IPS DF 6.9 (cell line): ENCODE measurements around the gene PIP5K1B.
"Not testable (repeated sequence)": the region's sequence is repeated elsewhere in the genome, so short reads cannot be mapped to it uniquely, and the experiment has no call there.

Experiments
- DNase-seq: peaks from one replicate; pipeline ENCODE4 v3.0.0-alpha.2; 2013; ENCODE audit warnings: low read depth, low spot score
- H3K27ac ChIP-seq: one replicate; pipeline ENCODE4 v1.5.1; 2013; ENCODE audit warnings: low read length, control low read depth
- H3K27me3 ChIP-seq: 2 replicates; pipeline ENCODE4 v1.6.1; 2013; ENCODE audit warnings: mild to moderate bottlenecking, low read length; ENCODE audit not compliant: control insufficient read depth, insufficient read depth
- H3K36me3 ChIP-seq: 2 replicates; pipeline ENCODE4 v1.6.1; 2013; ENCODE audit warnings: low read length; ENCODE audit not compliant: control insufficient read depth, insufficient read depth
- H3K4me1 ChIP-seq: 2 replicates; pipeline ENCODE4 v1.6.1; 2013; ENCODE audit warnings: low read length; ENCODE audit not compliant: control insufficient read depth, insufficient read depth
- H3K4me3 ChIP-seq: 2 replicates; pipeline ENCODE4 v1.5.1; 2013; ENCODE audit warnings: mild to moderate bottlenecking, low read length
- H3K9me3 ChIP-seq: 2 replicates; pipeline ENCODE4 v1.6.1; 2013; ENCODE audit warnings: low read length, inconsistent platforms; ENCODE audit not compliant: control insufficient read depth, insufficient read depth
- WGBS: extraction: QIAGEN DNeasy Blood & Tissue Kit; methylation state at CpG from one replicate; pipeline ENCODE4 v1.1.7; 2013; ENCODE audit warnings: mixed read lengths, missing lambda C conversion rate; ENCODE audit not compliant: insufficient read length, insufficient coverage; 5-methylcytosine and 5-hydroxymethylcytosine counted together

Gene PIP5K1B

DNA sequence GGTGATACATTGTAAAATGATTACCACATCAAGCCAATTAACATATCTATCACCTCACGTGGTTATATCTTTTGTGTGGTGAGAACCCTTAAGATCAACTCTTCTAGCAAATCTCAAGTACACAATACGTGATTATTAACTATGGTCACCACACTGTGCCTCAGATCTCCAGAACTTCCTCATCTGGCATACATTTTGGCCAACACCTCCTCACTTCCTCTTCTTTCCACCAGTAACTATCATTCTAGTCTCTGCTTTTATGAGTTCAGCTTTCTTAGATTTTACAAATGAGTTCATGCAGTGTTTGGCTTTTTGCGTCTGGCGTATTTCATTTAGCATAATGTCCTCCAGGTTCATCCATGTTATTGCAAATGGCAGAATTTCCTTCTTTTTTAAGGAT lies 273.0 kb downstream of the PIP5K1B start:
- Histone ChIP-seq H3K36me3 (no peaks in the 10 kb centered on the region), H3K9me3 (peaks cover 2% of the 10 kb centered on the region), H3K4me3 (no peak overlapping the region), H3K27ac (no peak overlapping the region), H3K4me1 (peaks cover 4% of the 10 kb centered on the region), H3K27me3 (no peaks in the 10 kb centered on the region)
- no peak for DNase-seq
- no CpG with 5 or more reads among the region's 4 CpGs for WGBS

GRCh38 chr9:68978501-68978900 lies 273.5 kb downstream of the PIP5K1B start:
- Histone ChIP-seq H3K9me3 (peaks cover 2% of the 10 kb centered on the region), H3K4me3 (no peak overlapping the region), H3K4me1 (peaks cover 4% of the 10 kb centered on the region), H3K27me3 (no peaks in the 10 kb centered on the region), H3K36me3 (no peaks in the 10 kb centered on the region), H3K27ac (no peak overlapping the region)
- no peak for DNase-seq
- WGBS, result no CpG with 5 or more reads among the region's 3 CpGs

DNA sequence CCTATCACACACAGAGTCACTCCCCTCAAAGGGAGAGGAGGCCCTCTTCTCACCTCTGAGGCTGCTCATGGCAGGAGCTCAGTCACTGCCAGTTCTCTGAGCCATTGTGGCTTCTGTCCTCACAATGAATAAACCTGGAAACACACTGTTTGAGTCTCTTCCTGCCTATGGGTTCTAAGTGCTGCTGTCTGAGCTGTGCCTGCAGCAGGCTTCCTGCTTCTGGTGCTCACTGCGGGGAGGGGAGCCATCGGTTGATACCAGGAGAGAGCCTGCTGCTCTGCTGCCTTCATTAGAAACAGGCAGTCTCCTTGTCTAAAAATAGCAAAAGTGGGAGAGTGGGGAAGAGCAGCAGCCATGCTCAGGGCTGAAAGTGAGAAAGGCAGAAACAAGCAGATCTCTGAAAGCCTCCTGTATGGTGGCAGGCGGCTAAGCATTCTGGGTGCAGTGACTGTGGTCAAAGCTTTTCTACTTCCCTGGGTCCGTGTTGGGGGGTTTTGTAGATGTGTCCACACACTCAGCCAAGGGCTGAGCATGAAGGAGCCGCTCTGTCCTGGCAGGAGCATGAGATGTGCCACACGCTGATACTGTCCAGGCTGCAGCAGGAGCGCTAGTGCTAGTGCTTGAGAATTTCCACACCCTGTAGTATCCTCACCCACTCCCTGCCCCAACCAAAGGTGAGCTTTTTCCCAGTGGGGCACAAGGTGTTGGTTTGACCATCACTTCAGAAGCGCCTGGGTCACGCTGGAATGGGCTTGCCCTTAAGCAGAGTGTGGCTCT lies 274.7 kb downstream of the PIP5K1B start:
- H3K27me3 ChIP-seq, result no peaks in the 10 kb centered on the region
- H3K4me3 ChIP-seq, result no peak overlapping the region
- no CpG with 5 or more reads among the region's 9 CpGs for WGBS
- H3K27ac ChIP-seq, result no peak overlapping the region
- no peaks in the 10 kb centered on the region for H3K36me3 ChIP-seq
- peaks cover 4% of the 10 kb centered on the region; the same call in 1 of the 2 replicates for H3K4me1 ChIP-seq
- DNase-seq, result no peak
- H3K9me3 ChIP-seq, result peaks cover 2% of the 10 kb centered on the region

- Histone ChIP-seq H3K4me1 (peaks cover 4% of the 10 kb centered on the region; the same call in 1 of the 2 replicates), H3K4me3 (no peak overlapping the region), H3K27ac (no peak overlapping the region), H3K27me3 (no peaks in the 10 kb centered on the region), H3K36me3 (no peaks in the 10 kb centered on the region), H3K9me3 (peaks cover 2% of the 10 kb centered on the region)
- no CpG with 5 or more reads among the region's 3 CpGs for WGBS
- no peak for DNase-seq
These were observed 275.4 kb downstream of the PIP5K1B start for GRCh38 chr9:68980341-68980914.

- no peak for DNase-seq
- Histone ChIP-seq H3K4me1 (peaks cover 4% of the 10 kb centered on the region; the same call in 1 of the 2 replicates), H3K27me3 (no peaks in the 10 kb centered on the region), H3K4me3 (no peak overlapping the region), H3K27ac (no peak overlapping the region), H3K9me3 (no peaks in the 10 kb centered on the region), H3K36me3 (no peaks in the 10 kb centered on the region)
- WGBS, result no CpG with 5 or more reads among the region's 6 CpGs
These were observed 276.7 kb downstream of the PIP5K1B start for GRCh38 chr9:68981789-68982188.

DNA sequence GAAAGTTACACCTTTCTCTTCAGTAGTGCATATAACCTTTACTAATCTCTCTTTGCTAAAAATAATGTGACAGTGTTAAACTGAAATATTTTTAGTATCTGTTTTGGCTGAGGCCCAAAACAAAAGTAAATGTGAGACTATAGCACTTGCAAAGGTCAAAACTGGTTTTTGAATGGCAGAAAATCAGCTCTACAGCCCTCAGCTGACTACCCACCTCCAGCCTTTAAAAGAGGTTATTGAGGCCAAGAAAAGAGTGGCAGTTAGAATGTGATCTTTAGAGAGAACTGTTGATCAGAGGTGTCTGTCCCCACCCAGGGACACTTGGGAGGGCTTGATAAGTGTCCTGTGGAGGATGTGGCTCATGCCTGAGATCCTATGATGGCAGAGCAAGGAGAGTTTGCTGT lies 278.0 kb downstream of the PIP5K1B start:
- Histone ChIP-seq H3K4me1 (peaks cover 4% of the 10 kb centered on the region; the same call in 1 of the 2 replicates), H3K27me3 (no peaks in the 10 kb centered on the region), H3K27ac (no peak overlapping the region), H3K4me3 (no peak overlapping the region), H3K9me3 (no peaks in the 10 kb centered on the region), H3K36me3 (no peaks in the 10 kb centered on the region)
- DNase-seq, result no peak

- no peak overlapping the region for H3K27ac ChIP-seq
- no peaks in the 10 kb centered on the region for H3K27me3 ChIP-seq
- no peaks in the 10 kb centered on the region for H3K36me3 ChIP-seq
- peaks cover 4% of the 10 kb centered on the region; the same call in 1 of the 2 replicates for H3K4me1 ChIP-seq
- H3K9me3 ChIP-seq, result no peaks in the 10 kb centered on the region
- no peak overlapping the region for H3K4me3 ChIP-seq
- DNase-seq, result no peak
- 100% methylated on average over 1 of the region's 3 CpGs for WGBS
These were observed 278.7 kb downstream of the PIP5K1B start for GRCh38 chr9:68983522-68984424.

- not testable (repeated sequence) for H3K4me1 ChIP-seq, H3K27me3 ChIP-seq, H3K4me3 ChIP-seq, H3K27ac ChIP-seq, DNase-seq, H3K9me3 ChIP-seq, H3K36me3 ChIP-seq
- WGBS, result no CpG with 5 or more reads among the region's 7 CpGs
These were observed 281.9 kb downstream of the PIP5K1B start for GRCh38 chr9:68986949-68987348.

DNA sequence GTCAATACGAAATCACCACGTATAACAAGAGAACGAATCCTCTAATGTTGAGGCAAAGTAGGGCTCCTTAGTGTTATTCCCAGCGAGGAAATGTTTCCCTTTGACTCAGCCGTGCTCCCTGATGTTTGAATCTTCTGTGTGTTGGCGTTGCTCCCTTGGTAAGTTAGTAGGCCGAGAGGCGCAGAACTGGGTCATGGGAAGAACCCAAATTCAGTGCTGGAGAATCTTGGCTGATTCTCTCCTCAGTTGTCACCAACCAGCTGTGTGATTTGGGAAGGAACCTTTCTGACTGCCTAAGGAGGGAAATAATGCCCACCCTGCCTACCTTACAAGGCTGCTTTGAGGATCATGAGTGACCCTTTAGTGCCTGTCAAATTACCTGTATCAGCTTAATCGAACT lies 286.4 kb downstream of the PIP5K1B start:
- H3K4me1 ChIP-seq, result no peaks in the 10 kb centered on the region
- no peaks in the 10 kb centered on the region for H3K27me3 ChIP-seq
- no peak overlapping the region for H3K4me3 ChIP-seq
- WGBS, result no CpG with 5 or more reads among the region's 9 CpGs
- no peaks in the 10 kb centered on the region for H3K9me3 ChIP-seq
- H3K36me3 ChIP-seq, result no peaks in the 10 kb centered on the region
- no peak for DNase-seq
- no peak overlapping the region for H3K27ac ChIP-seq

- H3K9me3 ChIP-seq, result no peaks in the 10 kb centered on the region
- H3K36me3 ChIP-seq, result no peaks in the 10 kb centered on the region
- H3K4me3 ChIP-seq, result no peak overlapping the region
- H3K4me1 ChIP-seq, result no peaks in the 10 kb centered on the region
- H3K27me3 ChIP-seq, result no peaks in the 10 kb centered on the region
- no peak overlapping the region for H3K27ac ChIP-seq
- no CpG with 5 or more reads among the region's 3 CpGs for WGBS
- no peak for DNase-seq
These were observed 290.7 kb downstream of the PIP5K1B start for GRCh38 chr9:68995776-68996175.
